Stomach smooth muscle (tissue), 2 donors: ENCODE data around the gene HCFC1.

Experiments used
- H3K27ac ChIP-seq: one replicate; pipeline ENCODE4 v1.7.0; 2013; ENCODE audit warnings: mild to moderate bottlenecking, low read length, inconsistent platforms
- H3K27me3 ChIP-seq, 2 donors: one replicate each; pipeline ENCODE4 v1.7.0; 2013; ENCODE audit warnings: low read length in 2 of 2; ENCODE audit not compliant: insufficient read depth in 2 of 2, control insufficient read depth in 1 of 2
- H3K36me3 ChIP-seq, 2 donors: one replicate each; pipeline ENCODE4 v1.7.0; 2013; ENCODE audit warnings: low read length in 2 of 2; ENCODE audit not compliant: control insufficient read depth in 2 of 2, insufficient read depth in 2 of 2
- H3K4me1 ChIP-seq: one replicate; pipeline ENCODE4 v1.7.0; 2013; ENCODE audit warnings: low read length; ENCODE audit not compliant: control insufficient read depth, insufficient read depth
- H3K4me3 ChIP-seq, 2 donors: one replicate each; pipeline ENCODE4 v1.7.0; 2013; ENCODE audit warnings: low read length in 2 of 2
- H3K9ac ChIP-seq, 2 donors: one replicate each; pipeline ENCODE4 v1.7.0; 2013; ENCODE audit warnings: low read length in 2 of 2, mild to moderate bottlenecking in 1 of 2
- H3K9me3 ChIP-seq, 2 donors: one replicate each; pipeline ENCODE4 v1.7.0; 2013; ENCODE audit warnings: low read length in 2 of 2; ENCODE audit not compliant: control insufficient read depth in 2 of 2
- donor health status: healthy.
- donor health status: Pancreatic carcinoma.

HCFC1 gene

DNA sequence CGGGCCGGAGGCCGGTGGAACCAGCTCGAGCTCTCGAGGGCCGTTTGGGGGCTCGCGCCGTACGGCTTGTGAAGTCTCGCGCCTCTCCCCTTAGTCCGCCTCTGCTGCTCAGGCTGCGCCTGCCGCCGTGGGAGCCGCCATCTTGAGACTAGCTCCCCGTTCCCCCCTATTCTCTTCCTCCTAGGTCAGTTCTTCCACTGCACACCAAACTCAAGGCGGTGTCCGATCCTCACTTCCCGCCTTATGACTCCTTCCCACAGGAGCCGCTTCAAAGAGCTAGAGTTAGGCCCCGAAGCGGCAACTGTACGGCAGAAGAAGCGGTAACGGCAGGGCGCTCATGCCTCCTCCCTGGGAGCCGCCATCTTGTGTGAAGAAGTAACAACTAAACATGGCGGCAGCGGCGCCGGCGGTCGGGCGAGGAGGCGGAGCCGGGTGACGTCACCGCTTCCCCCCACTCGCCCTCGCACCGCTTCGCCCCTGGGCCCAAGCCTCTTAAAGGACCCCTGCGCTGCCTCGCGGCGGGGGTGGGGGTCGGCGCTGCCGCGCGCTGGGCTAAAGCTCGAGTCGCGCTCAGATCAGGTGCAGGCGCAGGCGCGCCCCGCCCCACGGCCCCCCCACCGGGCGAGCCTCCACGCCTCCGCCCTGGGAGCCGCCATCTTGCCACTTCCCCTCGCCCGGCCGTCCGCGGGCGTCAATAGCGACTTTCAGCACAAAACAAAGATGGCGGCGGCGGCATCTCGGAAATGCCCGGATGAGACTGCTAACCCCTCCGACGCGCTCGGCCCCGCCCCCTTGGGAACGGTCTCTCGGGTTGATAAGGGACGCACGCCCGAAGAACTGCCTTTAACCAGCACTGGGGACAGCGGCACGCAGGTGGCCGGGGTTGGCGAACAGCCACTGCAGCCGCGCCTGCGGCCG, at the start of gene HCFC1:
Gene HCFC1 (minus strand): TSS at position 369 of the 918 bp plus-strand sequence. CDS start 978 bp downstream, outside the sequence.
- H3K9me3 ChIP-seq, result no peaks in the 10 kb centered on the region
- H3K36me3 ChIP-seq, result no peaks in the 10 kb centered on the region
- peak within 1 kb of the TSS; percentile 96 to 97 for H3K9ac ChIP-seq
- H3K27ac ChIP-seq, result peak within 1 kb of the TSS; percentile 99
- H3K4me1 ChIP-seq, result peaks cover 47% of the 10 kb centered on the region
- peaks cover 0 to 7% of the 10 kb centered on the region in 2 donors for H3K27me3 ChIP-seq
- H3K4me3 ChIP-seq, result peak within 1 kb of the TSS; percentile 70 to 96

DNA sequence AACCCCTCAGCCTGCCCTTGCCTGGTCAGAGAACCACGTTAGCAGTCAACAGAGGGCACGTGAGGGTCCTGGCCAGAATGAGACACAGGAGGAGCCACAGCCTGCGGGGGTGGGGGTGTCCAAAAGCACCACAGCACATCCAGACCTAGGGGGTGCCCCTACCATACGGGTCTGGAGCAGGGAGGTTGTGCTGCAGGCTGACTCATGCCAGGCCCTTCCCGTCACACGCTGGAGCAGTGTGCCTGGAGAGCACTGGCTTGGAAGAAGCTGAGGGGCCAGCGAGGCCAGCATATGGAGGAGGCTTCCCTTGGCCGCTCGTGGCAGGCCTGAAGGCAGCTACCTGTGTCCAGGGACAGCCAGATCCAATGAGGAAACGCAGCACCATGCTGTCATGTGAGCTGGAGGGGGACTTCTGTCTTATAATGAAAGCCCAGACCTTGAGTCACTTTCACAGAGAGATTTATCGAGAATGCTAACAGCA, 49.6 kb upstream of the HCFC1 start:
- Histone ChIP-seq H3K27ac (no peak overlapping the region), H3K9me3 (no peaks in the 10 kb centered on the region), H3K4me1 (peaks cover 28% of the 10 kb centered on the region), H3K36me3 (no peaks in the 10 kb centered on the region), H3K9ac (no peak overlapping the region), H3K27me3 (peaks cover 0 to 9% of the 10 kb centered on the region in 2 donors), H3K4me3 (no peak overlapping the region)

- Histone ChIP-seq H3K4me3 (peak overlapping the region; percentile 55 to 67), H3K27ac (peak overlapping the region; percentile 55), H3K27me3 (peaks cover 0 to 7% of the 10 kb centered on the region in 2 donors), H3K9ac (peak overlapping the region; percentile 60 to 67), H3K36me3 (no peaks in the 10 kb centered on the region), H3K4me1 (peaks cover 28% of the 10 kb centered on the region), H3K9me3 (no peaks in the 10 kb centered on the region)
These were observed 49.0 kb upstream of the HCFC1 start for GRCh38 chrX:154020536-154021115.

- Histone ChIP-seq H3K9me3 (no peaks in the 10 kb centered on the region), H3K4me3 (peak within 1 kb of the TSS; percentile 55 to 68), H3K27me3 (peaks cover 0 to 9% of the 10 kb centered on the region in 2 donors), H3K4me1 (peaks cover 28% of the 10 kb centered on the region), H3K27ac (peak within 1 kb of the TSS; percentile 55), H3K36me3 (no peaks in the 10 kb centered on the region), H3K9ac (peak within 1 kb of the TSS; percentile 60 to 69)
These were observed 48.3 kb upstream of the HCFC1 start, which contains the start of gene IRAK1 for GRCh38 chrX:154019633-154020528. IRAK1 (minus strand) TSS chrX:154019902; CDS start chrX:154019812, 90 bp downstream.

DNA sequence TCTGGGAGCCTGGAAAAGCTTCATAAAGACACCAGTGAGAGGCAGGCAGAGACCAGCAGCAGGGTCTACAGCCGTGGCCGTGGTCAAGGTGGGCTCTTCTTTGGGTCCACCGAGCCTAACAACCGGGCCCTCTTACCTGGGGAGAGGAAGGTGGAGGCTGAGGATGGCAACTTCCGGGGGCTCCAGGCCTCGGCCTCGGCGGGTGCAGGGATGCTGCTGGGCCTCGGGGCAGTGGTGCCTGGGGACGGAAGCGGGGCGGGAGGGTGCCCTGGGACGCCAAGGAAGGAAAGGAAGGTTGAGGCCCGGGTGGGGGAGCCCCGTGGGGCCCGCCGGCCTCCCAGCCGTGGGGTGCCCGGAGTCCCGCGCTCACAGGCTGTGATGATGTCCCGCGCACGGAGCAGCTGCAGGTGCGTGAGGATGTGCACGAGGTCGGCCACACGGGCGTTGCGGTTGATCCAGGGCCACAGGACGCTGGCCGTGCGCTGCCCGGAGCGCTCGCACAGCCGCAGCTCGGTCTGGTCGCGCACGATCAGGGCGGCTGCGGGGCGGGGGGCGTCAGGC, 47.5 kb upstream of the HCFC1 start:
- H3K9ac ChIP-seq, result peak overlapping the region; percentile 60 to 69
- peaks cover 0 to 7% of the 10 kb centered on the region in 2 donors for H3K27me3 ChIP-seq
- no peaks in the 10 kb centered on the region for H3K36me3 ChIP-seq
- peaks cover 28% of the 10 kb centered on the region for H3K4me1 ChIP-seq
- peak overlapping the region; percentile 49 to 68 for H3K4me3 ChIP-seq
- H3K27ac ChIP-seq, result peak overlapping the region; percentile 24
- no peaks in the 10 kb centered on the region for H3K9me3 ChIP-seq

- Histone ChIP-seq H3K9ac (peak overlapping the region; percentile 60 to 69), H3K9me3 (no peaks in the 10 kb centered on the region), H3K36me3 (no peaks in the 10 kb centered on the region), H3K27ac (peak overlapping the region; percentile 24), H3K4me1 (peaks cover 28% of the 10 kb centered on the region), H3K4me3 (peak overlapping the region; percentile 49 to 68), H3K27me3 (peaks cover 0 to 7% of the 10 kb centered on the region in 2 donors)
These were observed 47.0 kb upstream of the HCFC1 start for GRCh38 chrX:154018518-154019060.

GRCh38 chrX:154017766-154018517, 46.3 kb upstream of the HCFC1 start:
- no peaks in the 10 kb centered on the region for H3K36me3 ChIP-seq
- H3K27me3 ChIP-seq, result peaks cover 0 to 7% of the 10 kb centered on the region in 2 donors
- H3K9ac ChIP-seq, result no peak overlapping the region

DNA sequence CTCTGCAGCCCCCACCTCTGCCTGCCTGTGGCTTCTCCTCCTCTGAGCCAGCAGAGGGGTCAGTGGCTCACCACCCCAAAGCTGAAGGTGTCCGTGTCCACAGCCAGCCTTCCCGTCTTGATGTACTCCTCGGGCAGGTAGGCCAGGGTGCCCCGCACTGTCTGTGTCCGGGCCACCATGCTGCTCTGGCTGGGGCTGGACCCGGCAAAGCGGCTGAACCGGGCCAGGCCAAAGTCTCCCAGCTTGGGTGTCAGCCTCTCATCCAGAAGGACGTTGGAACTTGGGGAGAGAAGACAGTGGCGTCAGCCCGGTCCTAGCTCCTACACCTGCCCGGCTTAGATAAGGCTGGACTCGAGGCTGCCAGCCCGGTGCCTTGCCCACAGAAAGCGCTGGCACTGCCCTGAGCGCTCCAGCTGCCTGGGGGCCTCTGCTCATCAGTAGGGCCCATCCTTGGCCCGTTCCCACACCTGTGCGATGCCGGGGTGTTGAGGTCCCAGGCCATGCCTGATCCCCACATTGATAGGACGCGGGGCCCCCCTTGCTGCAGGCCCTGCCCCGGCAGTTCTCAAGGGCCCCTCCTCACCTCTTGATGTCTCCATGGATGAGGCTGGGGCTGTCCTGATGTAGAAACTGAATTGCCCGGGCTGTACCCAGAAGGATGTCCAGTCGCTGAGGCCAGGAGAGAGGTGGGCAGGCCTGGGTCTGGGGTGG, 44.9 kb upstream of the HCFC1 start:
- Histone ChIP-seq H3K9me3 (no peaks in the 10 kb centered on the region), H3K36me3 (no peaks in the 10 kb centered on the region)

More at GRCh38 chrX:154017766-154018517, 46.3 kb upstream of the HCFC1 start:
- H3K27ac ChIP-seq, result no peak overlapping the region
- no peaks in the 10 kb centered on the region for H3K9me3 ChIP-seq
- H3K4me1 ChIP-seq, result peaks cover 27% of the 10 kb centered on the region
- H3K4me3 ChIP-seq, result no peak overlapping the region

More for the DNA sequence above, 44.9 kb upstream of the HCFC1 start:
- no peak overlapping the region for H3K4me3 ChIP-seq
- H3K9ac ChIP-seq, result no peak overlapping the region
- H3K27ac ChIP-seq, result no peak overlapping the region
- H3K27me3 ChIP-seq, result peaks cover 0 to 10% of the 10 kb centered on the region in 2 donors
- peaks cover 27% of the 10 kb centered on the region for H3K4me1 ChIP-seq
